ENCODE data around the gene SUMO2.
"Not testable (repeated sequence)": the region's sequence is repeated elsewhere in the genome, so short reads cannot be mapped to it uniquely, and the experiment has no call there.

The SUMO2 gene

DNA sequence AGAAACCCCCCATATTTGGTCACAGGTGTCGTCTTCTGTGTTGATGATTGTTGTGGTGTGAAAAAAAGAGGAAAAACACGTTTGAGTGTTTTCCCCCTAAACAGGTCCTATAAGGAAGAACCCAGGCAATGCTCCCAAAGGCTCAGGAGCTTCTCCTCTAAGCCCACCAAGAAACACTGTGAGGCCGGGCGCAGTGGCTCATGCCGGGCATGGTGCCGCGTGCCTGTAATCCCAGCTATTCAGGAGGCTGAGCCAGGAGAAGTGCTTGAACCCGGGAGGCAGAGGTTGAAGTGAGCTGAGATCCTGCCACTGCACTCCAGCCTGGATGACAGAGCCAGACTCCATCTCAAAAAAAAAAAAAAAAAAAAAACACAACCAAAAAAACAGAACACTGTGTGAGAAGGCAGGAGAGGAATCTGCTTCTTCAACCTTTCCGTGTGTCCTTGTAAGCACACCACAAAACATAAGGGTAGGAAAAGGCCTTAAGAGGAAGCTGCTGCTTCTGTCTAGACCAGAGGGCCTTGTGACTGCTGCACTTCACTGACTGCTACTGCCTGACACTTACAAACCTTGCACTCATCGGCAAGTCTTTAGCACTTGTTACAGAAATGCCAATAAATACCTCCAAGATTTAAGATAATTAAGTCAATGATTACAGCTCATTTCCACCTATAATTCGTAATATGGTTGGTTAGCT lies 37.8 kb downstream of the SUMO2 start:
- DNase-seq (ENCODE audit: low read depth in 2 of 2) = no peak

DNA sequence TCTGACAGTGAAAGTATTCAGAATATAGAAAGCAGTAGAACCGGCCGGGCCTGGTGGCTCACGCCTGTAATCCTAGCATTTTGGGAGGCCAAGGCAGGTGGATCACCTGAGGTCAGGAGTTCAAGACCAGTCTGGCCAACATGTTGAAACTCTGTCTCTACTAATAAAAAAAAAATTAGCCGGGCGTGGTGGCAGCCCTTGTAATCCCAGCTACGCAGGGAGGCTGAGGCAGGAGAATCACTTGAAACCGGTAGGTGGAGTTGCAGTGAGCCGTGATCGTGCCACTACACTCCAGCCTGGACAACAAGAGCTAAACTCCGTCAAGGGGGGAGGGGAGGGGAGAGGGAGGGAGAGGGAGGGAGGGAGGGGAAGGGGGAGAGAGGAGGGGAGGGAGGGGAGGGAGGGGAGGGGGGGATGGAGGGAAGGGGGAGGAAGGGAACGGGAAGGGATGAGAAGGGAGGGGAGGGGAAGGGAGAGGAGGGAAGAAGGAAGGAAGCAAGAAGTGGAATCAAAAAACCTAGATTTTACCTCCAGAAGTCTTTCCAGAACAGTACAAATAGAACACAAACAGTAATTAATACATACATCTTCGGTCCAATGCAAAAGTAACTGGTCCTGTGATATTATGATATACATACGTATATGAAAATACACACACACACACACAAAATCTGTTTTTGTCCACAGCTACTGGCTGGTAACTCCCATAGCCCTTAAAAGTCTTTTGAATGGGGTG lies 40.4 kb downstream of the SUMO2 start:
- DNase-seq (ENCODE audit: low read depth in 2 of 2) = no peak

DNA sequence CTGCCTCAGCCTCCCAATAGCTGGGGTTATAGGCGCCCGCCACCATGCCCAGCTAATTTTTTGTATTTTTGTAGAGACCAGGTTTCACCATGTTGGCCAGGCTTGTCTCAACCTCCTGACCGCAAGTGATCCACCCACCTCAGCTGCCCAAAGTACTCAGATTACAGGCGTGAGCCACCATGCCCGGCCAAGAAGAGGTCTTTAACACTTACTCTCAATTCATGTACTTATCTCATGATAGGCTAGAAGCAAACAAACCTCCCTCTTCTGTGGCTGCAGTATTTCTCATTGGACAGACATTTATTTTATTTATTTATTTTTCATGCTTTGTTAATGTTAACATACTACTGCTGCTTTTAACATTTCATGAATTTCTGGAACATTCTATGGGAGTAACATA lies 44.2 kb downstream of the SUMO2 start:
- DNase-seq (ENCODE audit: low read depth in 2 of 2) = no peak

DNA sequence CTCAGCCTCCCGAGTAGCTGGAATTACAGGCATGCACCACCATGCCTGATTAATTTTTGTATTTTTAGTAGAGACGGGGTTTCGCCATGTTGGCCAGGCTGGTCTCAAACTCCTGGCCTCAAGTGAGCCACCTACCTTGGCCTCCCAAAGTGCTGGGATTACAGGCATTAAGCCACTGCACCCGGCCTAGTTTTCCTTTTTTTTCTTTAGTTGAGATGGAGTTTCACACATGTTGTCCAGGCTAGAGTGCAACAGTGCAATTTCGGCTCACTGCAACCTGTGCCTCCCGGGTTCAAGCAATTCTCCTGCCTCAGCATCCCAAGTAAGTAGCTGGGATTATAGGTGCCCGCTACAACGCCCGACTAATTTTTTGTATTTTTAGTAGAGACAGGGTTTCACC lies 45.0 kb downstream of the SUMO2 start:
- not testable (repeated sequence) for DNase-seq (ENCODE audit: low read depth in 2 of 2)

DNA sequence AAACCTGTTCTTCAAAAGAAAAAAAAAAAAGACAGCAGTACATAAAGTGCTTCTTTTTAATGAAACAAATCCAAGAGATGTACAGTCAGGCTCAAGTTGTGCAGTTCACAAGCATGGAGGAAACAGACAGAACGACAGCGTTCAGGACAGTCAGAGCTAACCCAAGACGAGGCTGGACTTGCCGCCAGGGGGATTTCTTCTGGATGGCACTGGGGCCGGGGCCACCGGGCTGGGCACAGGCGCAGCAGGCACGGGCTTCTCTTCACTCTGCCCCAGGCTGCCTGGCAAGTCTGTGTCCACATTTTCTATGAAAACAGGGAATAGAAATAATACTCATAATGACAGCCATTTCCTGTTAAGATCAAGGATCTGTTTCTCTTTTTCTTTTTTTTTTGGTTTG lies 46.8 kb downstream of the SUMO2 start:
- DNase-seq (ENCODE audit: low read depth in 2 of 2) = no peak

DNA sequence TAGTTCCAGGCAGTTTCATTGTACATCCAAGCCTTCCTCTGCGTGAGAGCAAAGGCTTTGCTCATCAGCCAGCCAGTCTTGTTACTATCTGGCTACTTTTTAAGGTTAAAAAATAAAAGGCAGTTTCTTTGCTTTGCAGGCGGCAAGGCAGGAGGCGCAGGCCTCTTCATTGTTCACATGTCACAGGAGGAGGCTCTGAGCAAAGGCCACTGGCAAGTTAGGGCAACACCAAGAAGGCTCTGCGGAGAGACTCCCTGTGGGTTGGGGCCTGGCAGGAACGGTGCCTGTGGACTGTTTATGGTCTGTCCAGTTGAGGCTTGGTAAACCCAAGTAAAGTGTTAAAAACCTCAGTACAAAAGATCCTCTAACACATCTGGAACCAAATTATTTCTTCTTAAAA lies 47.3 kb downstream of the SUMO2 start:
- DNase-seq (ENCODE audit: low read depth in 2 of 2) = no peak

DNA sequence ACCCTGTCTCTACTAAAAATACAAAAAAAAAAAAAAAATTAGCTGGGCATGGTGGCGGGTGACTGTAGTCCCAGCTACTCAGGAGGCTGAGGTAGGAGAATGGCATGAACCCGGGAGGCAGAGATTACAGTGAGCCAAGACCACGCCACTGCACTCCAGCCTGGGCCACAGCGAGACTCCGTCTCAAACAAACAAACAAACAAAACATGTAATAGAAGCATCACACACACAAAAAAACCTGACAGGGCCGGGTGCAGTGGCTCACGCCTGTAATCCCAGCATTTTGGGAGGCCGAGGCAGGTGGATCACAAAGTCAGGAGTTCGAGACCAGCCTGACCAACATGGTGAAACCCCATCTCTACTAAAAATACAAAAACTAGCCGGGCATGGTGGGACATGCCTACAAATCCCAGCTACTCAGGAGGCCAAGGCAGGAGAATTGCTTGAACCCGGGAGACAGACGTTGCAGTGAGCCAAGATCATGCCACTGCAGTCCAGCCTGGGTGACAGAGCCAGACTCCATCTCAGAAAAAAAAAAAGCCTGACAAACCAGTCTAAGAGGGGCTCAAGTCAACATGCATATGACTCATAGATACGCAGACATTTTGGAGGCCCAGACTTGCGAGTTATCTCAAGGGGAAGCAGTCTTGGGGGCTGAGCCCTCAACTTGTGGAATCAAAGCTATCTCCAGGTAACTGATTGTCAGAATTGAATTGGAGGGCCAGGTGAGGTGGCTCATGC lies 49.0 kb downstream of the SUMO2 start:
- not testable (repeated sequence) for DNase-seq (ENCODE audit: low read depth in 2 of 2)

DNA sequence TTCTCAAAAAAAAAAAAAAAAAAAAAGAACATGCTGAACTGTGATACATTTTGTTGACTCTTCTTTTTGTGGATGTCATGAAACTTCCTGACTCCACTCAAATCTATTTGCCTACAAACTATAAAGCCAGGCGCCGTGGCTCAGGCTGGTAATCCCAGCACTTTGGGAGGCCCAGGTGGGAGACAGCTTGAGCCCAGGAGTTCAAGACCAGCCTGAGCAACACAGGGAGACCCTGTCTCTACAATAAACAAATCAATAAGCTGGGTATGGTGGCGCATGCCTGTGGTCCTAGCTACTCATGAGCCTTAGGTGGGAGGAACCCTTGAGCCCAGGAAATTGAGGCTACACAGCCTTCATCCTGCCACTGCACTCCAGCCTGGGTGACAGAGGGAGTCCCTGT lies 49.8 kb downstream of the SUMO2 start:
- DNase-seq (ENCODE audit: low read depth in 2 of 2) = no peak

DNA sequence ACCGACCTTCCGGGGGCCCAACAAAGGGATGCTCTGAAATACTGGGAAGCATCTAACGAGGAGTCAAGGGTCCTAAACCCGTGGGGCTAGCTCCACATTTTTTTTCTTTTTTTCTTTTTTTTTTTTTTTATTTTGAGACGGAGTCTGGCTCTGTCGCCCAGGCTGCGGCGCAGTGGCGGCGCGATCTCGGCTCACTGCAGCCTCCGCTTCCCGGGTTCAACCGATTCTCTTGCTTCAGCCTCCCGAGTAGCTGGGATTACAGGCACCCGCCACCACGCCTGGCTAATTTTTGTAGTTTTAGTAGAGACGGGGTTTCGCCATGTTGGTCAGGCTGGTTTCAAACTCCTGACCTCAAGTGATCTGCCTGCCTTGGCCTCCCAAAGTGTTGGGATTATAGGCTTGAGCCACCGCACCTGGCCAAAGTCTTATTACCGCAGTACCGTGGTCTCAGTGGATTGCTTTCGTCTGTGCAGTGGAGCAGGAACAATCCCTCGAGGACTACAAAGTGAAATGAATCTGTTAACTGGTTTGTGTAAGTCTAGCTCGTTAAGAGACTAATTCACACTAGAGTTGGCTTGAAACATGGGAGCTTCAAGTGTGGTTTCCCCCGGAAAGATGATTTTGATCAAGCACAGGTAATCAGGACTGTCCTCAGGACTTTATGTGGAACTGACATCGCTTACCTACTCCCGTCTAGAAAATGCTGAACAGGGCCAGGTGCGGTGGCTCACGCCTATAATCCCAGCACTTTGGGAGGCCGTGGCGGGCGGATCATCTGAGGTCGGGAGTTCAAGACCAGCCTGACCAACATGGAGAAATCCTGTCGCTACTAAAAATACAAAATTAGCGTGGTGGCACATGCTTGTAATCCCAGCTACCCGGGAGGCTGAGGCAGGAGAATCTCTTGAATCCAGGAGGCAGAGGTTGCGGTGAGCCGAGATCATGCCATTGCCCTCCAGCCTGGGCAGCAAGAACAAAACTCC lies 50.5 kb downstream of the SUMO2 start:
- DNase-seq (ENCODE audit: low read depth in 2 of 2) = not testable (repeated sequence)

DNA sequence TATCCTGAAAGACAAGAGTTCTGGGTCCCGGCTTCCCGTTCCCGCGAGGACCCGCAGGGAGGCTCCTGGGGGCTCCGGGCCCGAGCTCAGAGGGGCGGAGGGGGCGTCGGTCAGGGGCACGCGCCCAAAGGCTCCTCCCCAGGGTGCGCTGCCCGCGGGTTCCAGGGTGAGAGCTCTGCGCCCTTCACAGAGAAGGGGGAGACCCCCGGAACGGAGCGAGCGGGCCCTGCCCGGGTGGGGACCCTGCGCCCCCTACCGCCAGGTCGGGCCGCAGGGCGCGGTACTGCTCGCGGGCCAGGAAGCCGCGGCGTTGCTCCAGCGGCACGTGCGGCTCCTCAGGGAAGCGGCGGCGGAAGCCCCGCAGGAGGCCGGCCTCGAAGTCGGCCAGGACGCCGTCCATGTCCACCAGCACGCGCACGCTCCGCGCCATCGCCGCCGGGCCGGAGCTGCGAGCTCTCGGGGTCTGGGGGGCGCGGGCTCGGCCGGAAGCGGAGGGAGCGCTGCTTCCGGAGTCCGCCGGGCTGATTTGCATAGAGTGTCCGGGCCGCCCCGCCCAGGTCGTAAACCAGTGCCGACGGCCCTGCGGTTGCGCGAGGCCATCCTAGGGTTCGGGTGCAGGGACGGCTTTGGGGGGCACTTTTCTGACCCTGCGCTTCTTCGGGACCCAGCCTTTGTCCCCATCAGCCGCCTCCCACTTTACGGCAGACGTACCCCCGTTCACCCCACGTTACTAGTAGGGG lies 51.3 kb downstream of the SUMO2 start, which contains the start of gene NT5C:
Gene NT5C, minus strand, starts transcription at position 465 of the 740 bp plus-strand sequence. Its CDS starts 35 bp downstream, at position 430.
- peak; percentile 41 to 67 for DNase-seq (ENCODE audit: low read depth in 2 of 2)

DNA sequence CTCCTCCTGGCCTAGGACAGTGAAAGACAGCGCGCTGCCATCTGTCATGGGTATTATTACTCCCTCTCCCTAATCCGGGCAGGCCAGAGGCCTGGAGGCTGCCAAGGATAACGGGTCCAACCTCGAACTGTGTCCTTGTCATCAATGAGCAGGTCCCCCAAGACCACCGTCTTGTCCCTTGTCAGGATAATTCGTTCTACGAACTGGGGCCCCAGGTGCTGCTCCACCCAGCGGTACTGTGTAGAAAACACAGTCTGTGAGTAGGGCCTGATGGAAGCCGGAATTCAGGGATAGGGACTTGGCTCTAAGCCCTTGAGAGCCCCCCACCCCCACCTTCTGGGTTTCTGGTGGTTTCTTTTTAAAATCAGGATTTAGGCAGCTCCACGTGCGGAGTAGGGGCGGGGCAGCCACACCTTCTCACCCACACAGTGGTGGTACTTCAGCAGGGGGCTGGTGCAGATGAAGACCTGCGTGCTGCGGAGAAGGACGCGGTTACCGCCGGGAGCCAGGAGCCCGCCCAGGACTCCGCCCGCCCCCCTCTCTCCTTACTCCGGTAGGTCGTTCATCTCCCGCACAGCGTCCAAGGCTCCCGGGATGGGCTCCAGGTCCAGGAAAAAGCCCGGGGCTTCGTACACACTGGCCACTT lies 52.0 kb downstream of the SUMO2 start:
- peak; percentile 37 to 48 for DNase-seq (ENCODE audit: low read depth in 2 of 2)

DNA sequence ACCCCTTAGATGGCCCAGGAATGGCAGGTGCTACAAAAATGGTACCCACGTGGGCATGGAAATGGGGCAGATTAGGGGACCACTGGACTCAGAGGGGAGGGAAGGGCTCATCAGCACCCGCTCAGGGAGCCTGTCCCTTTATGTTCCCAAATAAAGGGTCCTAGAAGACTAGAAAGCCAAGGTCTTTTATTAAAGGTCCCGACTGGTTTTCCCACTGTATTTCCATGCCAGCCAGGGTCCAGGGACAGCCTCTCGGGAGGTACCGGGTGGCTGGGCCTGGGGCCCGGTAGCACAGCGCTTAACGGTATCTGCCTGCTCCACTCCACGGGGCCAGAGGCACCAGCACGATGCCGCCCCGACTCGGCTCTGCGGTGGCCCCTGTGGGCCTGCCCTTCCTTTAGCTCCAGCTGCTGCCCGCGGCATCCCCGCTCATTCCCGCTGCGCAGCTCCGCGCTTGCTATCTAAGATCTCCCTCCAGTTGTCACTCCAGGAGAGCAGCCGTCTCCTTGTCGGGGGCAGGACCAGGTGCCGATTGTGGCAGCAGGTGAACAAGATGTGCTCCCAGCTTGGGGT lies 52.6 kb downstream of the SUMO2 start:
- no peak for DNase-seq (ENCODE audit: low read depth in 2 of 2)

DNA sequence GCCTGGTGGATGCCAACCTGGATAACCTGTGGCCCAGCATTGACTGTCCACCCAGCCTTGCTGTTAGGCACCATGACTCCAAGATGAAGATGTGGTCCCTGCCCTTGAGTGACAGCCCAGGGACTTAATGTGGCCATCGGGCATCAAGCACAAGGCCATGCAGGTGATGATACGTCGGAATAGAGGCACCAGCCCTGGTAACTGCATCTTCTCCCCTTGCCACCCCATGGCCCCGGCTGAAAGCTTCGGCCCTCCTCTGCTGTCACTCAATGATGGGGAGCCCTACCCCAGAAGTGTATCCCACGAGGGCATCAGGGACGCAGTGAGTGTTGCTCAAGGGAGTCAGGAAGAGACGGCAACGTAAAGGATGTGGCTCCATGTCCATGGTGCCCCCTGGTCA lies 53.2 kb downstream of the SUMO2 start:
- no peak for DNase-seq (ENCODE audit: low read depth in 2 of 2)

DNA sequence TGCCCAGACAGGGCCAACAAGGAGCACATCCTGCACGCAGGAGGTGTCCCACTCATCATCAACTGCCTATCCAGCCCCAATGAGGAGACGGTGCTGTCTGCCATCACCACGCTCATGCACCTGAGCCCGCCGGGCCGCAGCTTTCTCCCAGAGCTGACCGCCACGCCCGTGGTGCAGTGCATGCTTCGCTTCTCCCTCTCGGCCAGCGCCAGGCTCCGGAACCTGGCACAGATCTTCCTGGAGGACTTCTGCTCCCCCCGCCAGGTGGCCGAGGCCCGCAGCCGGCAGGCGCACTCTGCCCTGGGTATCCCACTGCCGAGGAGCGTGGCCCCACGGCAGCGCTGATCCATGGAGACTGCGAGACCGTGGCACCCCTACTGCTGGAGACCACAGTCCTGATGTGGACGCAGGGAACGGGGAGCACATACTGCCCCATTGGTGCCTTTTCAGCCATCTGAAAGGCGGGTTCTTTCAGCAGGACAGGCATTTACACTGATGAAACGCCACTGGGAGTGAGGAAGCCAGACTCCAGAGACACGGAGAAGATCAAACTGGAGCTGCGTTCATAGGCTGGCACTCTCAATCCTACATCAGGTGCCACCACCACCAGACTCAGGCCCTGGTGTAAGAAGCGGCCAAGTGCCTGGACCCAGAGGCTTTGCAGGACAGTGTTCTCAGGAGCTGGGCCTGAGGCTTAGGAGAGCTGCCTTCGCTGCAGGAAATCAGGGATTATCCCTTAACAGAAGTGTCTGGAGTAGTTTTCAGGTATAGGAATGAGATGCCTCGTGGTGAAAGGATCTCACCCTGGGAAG lies 53.9 kb downstream of the SUMO2 start:
- no peak for DNase-seq (ENCODE audit: low read depth in 2 of 2)

DNA sequence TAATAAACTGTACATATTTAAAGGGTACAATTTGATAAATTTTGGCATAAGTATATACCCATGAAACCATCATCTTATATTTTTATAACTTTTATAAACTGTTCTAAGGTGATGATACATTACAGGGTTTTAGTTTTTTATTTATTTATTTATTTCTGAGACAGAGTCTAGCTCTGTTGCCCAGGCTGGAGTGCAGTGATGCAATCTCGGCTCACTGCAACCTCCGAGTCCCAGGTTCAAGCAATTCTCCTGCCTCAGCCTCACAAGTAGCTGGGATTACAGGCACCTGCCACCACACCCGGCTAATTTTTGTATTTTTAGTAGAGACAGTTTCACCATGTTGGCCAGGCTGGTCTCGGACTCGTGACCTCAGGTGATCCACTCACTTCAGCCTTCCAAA lies 54.8 kb downstream of the SUMO2 start:
- DNase-seq (ENCODE audit: low read depth in 2 of 2) = not testable (repeated sequence)

DNA sequence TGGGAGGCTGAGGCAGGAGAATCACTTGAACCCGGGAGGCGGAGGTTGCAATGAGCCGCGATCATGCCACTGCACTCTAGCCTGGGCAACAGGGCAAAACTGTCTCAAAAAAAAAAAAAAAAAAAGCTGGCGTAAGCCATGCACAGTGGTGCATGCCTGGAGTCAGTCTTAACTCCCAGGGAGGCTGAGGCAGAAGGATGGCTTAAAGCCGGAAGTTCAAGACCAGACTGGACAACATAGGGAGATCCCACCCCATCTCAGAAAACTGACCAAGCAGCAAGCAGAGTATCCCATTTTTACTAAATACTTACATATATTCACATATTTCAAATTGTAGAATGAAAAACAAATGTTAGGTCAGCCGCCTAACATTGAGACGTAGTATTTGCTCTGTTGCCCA lies 55.8 kb downstream of the SUMO2 start:
- no peak for DNase-seq (ENCODE audit: low read depth in 2 of 2)

DNA sequence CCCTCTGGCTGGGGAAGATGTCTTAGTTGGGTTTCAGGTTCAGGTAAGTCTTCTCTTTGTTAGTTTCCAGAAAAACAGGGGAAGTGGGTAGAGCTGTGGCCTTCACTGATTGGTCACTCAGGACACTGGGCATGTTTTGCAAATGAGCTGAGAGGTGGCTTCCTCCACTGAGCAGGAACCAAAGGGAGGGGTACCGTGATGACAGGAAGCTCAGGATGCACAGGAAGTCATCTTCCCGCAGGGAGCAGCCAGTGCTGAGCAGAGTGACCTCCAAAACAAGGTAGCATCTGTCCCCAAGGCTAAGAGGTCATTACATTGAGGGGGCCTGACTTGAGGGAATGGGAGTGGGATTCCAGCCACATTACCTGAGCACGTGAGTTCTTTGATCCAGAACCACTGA lies 56.8 kb downstream of the SUMO2 start:
- no peak for DNase-seq (ENCODE audit: low read depth in 2 of 2)

DNA sequence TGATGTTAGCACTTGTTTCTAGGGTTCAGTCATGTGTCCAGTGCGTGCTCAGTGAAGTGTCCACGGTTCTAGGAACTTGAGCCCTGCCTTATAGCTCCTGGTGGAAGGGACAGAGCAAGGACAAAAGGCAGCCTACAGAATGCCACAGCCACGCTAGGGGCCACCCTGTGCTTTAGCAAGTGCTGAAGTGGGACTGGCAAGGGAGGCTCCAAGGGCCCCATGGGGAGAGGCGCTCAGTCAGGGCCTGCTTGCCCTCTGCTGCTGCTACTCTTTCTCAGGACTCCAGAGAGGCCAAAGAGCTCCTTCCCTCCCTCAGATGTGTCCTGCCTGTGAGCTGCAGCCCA lies 58.0 kb downstream of the SUMO2 start:
- no peak for DNase-seq (ENCODE audit: low read depth in 2 of 2)
